ENCODE data around the gene LDLRAD4.
"Not testable (repeated sequence)": the region's sequence is repeated elsewhere in the genome, so short reads cannot be mapped to it uniquely, and the experiment has no call there.

LDLRAD4 gene

DNA sequence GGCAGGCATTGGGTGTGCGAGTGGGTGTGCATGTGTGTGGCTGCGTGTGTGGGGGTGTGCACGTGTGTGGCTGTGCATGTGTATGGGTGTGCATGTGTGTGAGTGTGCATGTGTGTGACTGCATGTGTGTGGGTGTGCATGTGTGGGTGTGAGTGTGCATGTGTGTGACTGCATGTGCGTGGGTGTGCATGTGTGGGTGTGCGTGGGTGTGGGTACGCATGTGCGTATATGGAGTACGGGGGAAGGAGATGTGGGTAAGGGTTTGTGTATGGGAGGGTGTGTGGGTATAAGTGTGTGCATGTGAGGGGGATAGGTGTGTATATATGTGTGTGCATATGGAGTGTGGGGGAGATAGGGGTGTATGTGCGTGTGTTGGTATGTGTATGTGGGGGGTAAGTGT lies 371.4 kb downstream of the LDLRAD4 start:
- H3K4me3 ChIP-seq (ENCODE audit: low read depth, low read length) = no peak overlapping the region
- DNase-seq (ENCODE audit: low read depth) = no peak

GRCh38 chr18:13592246-13592645 lies 373.7 kb downstream of the LDLRAD4 start:
- H3K4me3 ChIP-seq (ENCODE audit: low read depth, low read length) = no peak overlapping the region
- no peak for DNase-seq (ENCODE audit: low read depth)

- no peak for DNase-seq (ENCODE audit: low read depth)
- no peak overlapping the region for H3K4me3 ChIP-seq (ENCODE audit: low read depth, low read length)
Observed at GRCh38 chr18:13594551-13594950, 376.0 kb downstream of the LDLRAD4 start.

DNA sequence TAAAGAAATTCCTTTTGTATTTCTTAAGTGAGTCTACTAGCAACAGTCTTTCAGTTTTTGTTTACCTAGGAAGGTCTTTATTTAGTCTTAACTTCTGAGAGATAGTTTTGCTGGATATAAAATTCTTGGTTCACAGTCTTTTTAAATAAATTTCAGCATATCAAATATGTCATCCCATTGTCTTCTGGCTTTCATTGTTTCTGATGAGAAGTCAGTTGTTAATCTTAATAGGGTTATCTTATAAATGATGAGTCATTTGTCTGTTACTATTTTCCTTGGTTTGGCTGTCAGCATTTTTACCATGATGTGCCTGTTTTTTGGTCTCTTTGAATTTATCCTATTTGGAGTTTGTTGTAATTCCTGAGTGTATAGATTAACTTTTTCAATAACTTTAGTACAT lies 378.5 kb downstream of the LDLRAD4 start:
- no peak for DNase-seq (ENCODE audit: low read depth)
- H3K4me3 ChIP-seq (ENCODE audit: low read depth, low read length) = no peak overlapping the region

DNA sequence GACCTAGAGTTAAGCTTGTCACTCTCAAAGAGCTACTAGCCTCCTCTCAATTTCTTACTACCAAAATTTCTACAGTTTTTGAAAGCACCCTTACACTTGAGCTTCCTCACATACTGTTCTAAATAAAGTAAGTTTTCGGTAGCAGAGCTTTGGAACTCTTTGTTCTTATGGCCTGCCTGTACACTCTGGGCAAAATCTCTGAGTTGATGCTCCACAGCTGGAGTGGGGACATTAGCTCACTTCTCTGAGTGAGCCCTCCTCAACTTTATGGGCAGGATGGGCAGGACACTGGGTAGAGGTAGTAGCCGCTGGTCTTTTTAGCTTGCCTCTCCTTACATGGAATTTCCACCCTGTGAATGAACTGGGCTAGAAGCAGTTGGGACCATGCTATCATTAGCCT lies 380.0 kb downstream of the LDLRAD4 start:
- no peak for DNase-seq (ENCODE audit: low read depth)
- no peak overlapping the region for H3K4me3 ChIP-seq (ENCODE audit: low read depth, low read length)

DNA sequence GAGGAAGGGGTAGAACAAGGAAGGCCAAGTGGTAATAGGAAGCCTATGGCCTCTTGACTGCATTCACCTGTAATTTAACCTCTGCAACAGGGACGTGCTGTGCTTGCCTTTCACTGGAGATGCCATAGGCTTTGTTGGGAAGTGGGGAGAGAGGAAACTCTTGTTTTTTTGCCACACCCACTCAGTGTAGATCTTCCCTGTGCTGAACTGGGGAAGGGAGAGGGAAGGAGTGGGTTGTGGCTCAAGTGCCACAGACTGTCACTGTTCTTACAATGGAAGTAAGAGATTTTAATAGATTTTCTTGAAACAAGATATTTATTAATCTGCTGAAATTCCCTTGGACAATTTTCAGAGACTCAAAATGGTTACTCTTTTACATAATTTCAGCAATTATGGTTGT lies 380.5 kb downstream of the LDLRAD4 start:
- no peak for DNase-seq (ENCODE audit: low read depth)
- H3K4me3 ChIP-seq (ENCODE audit: low read depth, low read length) = no peak overlapping the region

DNA sequence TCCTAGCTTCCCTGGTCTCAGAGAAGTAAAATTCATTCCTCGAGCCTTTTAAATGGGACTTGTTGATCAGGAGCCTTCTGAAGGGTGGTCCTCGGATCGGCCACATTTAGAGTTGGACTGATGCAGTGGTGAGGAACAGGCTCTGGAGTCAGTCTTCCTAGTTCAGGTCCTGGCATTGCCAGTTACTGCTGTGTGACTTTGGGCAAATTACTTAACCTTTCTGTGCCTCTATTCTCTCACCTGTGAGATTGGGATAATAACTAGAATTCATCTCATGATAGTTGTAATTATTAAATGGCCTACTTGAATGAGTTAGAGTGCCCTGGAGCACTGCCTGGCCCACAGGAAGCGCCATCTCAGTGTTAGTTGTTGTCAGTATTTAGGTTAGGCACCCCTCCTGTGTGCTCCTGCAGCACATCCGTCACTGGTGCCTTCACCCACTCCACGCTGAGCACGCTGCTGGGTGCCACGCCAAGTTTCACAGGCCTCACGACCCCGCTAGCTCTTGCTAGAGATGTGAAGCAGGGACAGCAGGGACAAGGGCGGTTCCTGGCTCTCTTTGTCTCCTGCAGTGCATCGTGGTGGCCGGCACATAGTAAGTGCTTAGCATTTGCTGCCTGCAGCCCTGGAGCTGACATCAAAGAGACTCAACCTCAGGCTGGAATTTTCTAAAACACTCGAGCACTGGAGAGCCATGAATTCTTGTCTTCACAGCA lies 384.9 kb downstream of the LDLRAD4 start:
- H3K4me3 ChIP-seq (ENCODE audit: low read depth, low read length) = no peak overlapping the region
- DNase-seq (ENCODE audit: low read depth) = no peak

GRCh38 chr18:13604786-13605185 lies 386.2 kb downstream of the LDLRAD4 start:
- DNase-seq (ENCODE audit: low read depth) = no peak
- no peak overlapping the region for H3K4me3 ChIP-seq (ENCODE audit: low read depth, low read length)

- no peak for DNase-seq (ENCODE audit: low read depth)
- H3K4me3 ChIP-seq (ENCODE audit: low read depth, low read length) = no peak overlapping the region
Observed at GRCh38 chr18:13605477-13605876, 386.9 kb downstream of the LDLRAD4 start.

GRCh38 chr18:13605901-13606300 lies 387.3 kb downstream of the LDLRAD4 start:
- DNase-seq (ENCODE audit: low read depth) = no peak
- no peak overlapping the region for H3K4me3 ChIP-seq (ENCODE audit: low read depth, low read length)

DNA sequence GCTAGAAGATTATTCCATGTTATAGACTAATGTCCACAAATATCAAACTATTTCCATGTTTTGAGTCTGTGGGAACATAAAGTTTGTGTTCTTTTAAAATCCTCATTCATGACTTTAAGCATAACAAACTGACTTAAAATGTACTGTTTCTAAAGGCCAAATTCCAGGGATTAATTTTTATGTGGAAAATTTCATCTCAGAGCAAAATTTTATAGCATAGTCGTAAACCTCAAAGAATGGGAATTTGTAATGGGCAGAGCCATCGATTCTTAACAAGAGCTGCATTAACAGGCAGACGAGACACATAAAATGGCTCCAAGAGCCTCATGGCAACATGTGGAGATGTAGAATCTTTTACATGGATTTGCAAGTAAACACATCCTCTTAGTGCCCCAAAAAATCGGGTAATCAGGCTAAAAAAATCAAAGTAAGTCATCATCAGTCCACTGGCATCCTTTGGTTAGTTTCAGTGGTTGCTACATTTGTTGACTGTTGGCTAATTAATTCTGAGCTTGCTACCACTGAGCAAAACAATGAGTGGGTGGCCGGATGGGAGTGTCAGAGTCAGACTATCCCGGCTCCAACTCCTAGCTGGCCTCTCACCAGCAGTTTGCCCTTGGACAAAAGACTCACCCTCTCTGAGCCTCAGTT lies 388.2 kb downstream of the LDLRAD4 start:
- H3K4me3 ChIP-seq (ENCODE audit: low read depth, low read length) = no peak overlapping the region
- DNase-seq (ENCODE audit: low read depth) = no peak

DNA sequence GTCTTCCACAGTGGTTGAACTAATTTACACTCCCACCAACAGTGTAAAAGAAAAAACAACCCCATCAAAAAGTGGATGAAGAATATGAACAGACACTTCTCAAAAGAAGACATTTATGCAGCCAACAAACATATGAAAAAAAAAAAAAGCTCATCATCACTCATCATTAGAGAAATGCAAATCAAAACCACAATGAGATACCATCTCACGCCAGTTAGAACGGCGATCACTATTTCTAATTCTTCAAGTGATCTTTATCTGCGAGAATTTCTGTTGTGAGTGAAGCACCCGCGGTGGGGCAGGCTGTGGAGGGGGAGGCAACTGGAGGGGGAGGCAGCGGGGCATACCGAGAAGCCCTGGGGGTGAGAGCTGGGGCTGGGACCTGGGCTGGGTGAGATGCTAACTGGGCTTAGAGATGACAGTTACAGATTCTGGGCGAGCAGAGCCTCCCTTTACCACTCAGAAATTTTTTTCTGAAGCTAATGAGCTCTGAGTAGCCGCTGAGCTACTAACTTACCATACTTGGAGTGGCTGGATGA lies 389.5 kb downstream of the LDLRAD4 start:
- DNase-seq (ENCODE audit: low read depth); H3K4me3 ChIP-seq (ENCODE audit: low read depth, low read length): not testable (repeated sequence)

GRCh38 chr18:13608791-13609532 lies 390.4 kb downstream of the LDLRAD4 start:
- no peak overlapping the region for H3K4me3 ChIP-seq (ENCODE audit: low read depth, low read length)
- DNase-seq (ENCODE audit: low read depth) = no peak

DNA sequence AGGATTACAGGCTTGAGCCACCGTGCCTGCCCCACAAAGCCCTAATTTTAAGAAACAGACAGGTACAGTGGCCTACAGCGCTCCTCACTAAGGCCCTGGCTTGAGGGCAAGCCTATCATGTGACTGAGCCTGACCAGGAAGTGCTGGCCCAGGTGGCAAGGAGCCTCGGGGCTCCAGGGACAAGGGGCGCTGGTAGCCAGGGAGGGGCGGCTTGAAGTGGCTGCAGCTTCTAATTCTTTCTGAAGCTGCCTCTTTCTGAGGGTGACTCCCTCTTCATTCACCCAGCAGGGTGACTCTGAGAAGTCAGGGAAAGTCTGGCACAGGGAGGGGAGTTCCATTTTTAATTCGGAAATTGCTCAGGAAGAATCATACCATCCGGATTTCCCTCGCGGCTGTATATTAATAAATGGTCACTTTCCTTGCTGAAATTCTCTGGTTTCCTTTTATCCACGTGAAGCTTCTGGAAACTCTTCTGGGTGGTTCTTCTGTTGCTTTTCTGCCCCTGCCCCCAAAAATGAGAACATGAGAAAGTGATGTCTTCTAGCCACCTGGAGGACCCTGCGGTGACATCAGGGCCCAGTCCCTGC lies 392.1 kb downstream of the LDLRAD4 start:
- no peak for DNase-seq (ENCODE audit: low read depth)
- peak overlapping the region; percentile 20 for H3K4me3 ChIP-seq (ENCODE audit: low read depth, low read length)

- peak overlapping the region; percentile 20 for H3K4me3 ChIP-seq (ENCODE audit: low read depth, low read length)
- no peak for DNase-seq (ENCODE audit: low read depth)
Observed at GRCh38 chr18:13611142-13611600, 392.6 kb downstream of the LDLRAD4 start.

- peak overlapping the region; percentile 20 for H3K4me3 ChIP-seq (ENCODE audit: low read depth, low read length)
- no peak for DNase-seq (ENCODE audit: low read depth)
Observed at GRCh38 chr18:13611601-13612195, 393.1 kb downstream of the LDLRAD4 start.

DNA sequence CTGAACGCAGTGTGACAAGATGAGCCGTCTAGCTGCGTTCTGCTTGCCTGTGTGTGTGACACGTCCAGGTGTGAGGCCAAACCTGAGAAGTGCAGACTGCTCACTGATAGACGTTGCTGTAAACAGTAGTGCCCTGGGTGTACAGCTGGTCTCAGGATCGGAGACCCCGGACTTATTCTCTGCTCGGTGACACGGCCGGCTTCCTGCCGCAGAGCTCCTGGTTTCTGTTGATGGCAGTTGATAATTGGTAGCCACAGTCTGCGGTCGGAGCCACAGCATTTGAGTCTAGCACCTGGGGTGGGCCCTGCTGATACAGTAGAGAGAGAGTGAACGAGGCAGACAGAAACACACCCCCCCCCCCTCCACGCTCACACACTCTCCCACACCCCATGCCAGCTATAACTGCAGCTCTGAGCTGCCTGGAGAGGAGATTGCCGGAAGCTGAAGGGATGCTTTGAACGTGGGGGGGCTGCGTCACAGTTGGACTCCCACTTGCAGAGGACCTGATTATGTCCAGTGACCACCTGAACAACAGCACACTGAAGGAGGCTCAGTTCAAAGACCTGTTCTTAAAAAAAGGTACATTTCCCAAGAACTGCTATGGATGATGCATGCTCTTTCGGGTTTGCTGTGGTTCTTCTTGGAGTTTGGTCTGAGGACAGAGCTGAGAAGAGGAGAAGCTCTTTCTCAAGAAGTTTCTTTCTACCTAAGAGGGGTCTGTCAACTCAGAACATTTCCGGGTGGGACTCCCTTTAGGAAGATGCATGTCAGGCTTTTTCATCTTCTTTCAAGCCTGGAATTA lies 393.8 kb downstream of the LDLRAD4 start:
- H3K4me3 ChIP-seq (ENCODE audit: low read depth, low read length) = peak overlapping the region; percentile 20

GRCh38 chr18:13613099-13613498 lies 394.5 kb downstream of the LDLRAD4 start:
- no peak overlapping the region for H3K4me3 ChIP-seq (ENCODE audit: low read depth, low read length)
- DNase-seq (ENCODE audit: low read depth) = no peak

More for the DNA sequence above, 393.8 kb downstream of the LDLRAD4 start:
- DNase-seq (ENCODE audit: low read depth) = no peak
